Fibroblast of upper back skin (primary cell): Measurements from ENCODE around the gene ZNF444.
A peak's percentile ranks its signal among the peaks of the same experiment; 100 is the strongest.

ENCODE experiments used
- DNase-seq: peaks from one replicate; pipeline ENCODE4 v3.0.0-alpha.2; 2013

The ZNF444 gene

DNA sequence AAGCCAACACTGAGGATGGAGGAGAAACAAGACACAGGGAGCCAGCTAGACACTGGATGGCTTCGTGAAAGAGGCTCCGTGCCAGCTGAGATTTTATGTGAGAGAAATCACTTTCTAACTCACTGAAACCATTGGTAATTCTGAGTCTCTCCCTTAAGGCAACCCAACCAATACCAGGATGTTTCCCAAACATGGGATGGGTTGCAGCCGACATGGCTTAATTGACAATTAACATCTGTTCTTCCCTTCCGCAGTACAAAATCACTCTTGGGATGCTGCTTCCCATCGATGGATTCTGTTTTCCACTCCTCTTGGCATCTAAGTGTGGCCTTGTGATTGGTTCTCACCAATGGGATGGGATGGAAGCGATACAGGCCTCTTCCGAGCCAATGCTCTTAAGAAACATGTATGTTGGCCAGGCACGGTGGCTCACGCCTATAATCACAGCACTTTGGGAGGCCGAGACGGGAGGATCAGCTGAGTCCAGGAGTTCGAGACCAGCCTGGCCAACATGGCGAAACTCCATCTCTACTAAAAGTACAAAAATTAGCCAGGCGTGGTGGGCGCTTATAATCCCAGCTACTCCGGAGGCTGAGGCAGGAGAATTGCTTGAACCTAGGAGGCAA lies 17.7 kb upstream of the ZNF444 start:
- no peak for DNase-seq

- DNase-seq, result no peak
These were observed 16.5 kb upstream of the ZNF444 start for GRCh38 chr19:56124578-56124977.

- no peak for DNase-seq
These were observed 15.1 kb upstream of the ZNF444 start for GRCh38 chr19:56125806-56126590.

DNA sequence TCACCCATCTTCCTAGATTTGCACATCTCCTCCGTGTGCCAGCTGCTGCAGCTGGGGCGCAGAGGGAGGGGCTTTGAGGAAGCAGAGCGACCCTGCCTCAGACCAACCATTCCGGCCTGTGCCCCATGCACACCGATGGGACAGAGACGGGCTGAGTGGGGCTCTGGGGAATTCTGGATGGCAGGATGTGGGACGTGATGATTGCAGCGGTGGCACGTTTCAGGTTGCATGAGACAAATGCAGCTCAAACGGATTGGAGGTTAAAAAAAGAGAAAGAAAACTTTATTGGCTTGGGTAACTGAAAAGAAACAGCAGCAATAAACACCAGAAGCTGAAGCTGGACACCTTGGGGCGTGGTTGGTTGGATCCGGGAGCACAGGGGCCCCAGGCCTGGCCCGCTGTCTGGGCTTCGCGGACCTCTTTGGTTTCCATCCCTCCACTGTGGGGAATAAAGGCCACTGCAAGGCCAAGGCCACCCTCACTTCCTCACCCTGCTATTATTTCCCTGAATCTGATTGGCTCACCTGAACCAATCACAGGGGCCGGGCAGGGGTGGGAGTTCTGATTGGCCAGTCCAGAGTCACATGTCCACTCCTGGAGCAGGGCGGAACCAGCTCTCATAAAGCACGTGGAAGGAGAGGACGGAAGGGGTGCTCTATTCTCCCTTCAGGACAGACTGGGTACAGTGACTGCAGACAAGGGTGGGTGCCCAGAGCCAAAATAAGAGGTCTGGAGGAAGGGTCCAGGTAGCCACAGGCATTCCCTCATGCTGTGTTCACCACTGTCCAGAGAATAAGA lies 13.9 kb upstream of the ZNF444 start:
- DNase-seq, result no peak

GRCh38 chr19:56130006-56130405 lies 11.1 kb upstream of the ZNF444 start:
- no peak for DNase-seq

GRCh38 chr19:56131651-56132050 lies 9.4 kb upstream of the ZNF444 start:
- no peak for DNase-seq

GRCh38 chr19:56132316-56132822 lies 8.7 kb upstream of the ZNF444 start:
- peak; percentile 62 for DNase-seq

GRCh38 chr19:56133858-56134653 lies 7.0 kb upstream of the ZNF444 start:
- DNase-seq, result peak; percentile 48

DNA sequence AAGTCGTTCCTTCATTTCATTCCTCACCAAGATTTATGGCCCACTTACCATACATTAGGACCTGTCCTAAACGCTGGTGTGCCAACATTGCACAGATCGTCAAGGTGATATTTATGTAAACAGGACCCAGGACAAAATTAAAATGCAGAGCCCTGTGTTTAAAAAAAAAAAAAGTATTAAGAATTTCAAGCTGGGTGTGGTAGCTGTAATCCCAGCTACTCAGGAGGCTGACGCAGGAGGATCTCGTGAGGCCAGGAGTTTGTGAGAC lies 6.5 kb upstream of the ZNF444 start:
- no peak for DNase-seq

DNA sequence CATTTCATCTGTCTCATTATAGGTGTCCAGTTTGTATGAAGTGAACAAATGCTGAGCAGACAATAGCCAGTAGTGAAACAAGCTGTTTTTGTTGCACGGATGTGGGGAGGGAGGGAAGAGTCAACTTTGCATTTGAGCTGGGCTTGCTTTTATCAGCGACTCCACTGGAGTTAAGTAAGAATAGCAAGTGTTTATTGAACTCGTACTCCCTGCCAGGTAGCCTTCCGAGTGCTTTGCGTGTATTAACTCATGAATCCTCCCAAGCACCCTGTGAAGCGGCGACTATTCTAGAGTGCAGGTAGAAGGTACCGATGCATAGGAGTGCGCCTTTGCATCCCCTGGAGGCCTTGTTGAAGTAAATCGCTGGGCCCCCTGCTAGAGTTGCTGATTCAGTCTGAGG lies 4.7 kb upstream of the ZNF444 start:
- DNase-seq, result no peak

DNA sequence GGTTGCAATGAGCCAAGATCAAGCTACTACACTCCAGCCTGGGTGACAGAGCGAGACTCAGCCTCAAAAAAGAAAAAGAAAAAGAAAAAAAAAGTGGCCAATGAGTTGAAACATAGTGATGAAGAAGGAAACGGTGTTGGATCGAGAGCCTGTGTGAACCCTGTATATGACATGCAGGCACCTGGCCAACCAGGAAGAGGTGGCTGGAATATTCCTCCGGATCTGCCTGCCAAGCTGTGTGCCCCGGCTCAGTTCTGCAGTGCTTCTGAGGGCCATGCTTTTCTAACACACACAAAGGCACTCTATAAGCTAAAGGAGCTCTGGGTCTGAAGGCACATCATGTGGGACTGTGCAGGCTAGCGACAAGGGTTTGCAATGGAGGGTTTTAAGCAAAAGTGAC lies 3.7 kb upstream of the ZNF444 start:
- no peak for DNase-seq

DNA sequence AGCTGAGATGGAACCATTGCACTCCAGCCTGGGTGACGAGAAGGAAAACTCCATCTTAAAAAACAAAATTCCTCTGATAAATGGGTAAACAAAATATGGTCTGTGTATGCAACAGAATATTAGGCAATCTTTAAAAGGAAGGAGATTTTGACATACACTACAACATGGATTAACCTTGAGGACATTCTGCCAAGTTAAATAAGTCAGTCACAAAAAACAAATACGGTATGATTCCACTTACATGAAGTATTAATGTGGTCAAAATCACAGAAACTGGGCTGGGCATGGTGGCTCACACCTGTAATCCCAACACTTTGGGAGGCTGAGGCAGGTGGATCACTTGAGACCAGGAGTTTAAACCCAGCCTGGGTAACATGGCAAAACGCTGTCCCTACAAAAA lies 3.0 kb upstream of the ZNF444 start:
- no peak for DNase-seq

GRCh38 chr19:56139847-56140582 lies 1.1 kb upstream of the ZNF444 start:
- DNase-seq, result no peak

GRCh38 chr19:56141417-56141993 lies 418 bp downstream of the ZNF444 start:
- DNase-seq, result no peak

DNA sequence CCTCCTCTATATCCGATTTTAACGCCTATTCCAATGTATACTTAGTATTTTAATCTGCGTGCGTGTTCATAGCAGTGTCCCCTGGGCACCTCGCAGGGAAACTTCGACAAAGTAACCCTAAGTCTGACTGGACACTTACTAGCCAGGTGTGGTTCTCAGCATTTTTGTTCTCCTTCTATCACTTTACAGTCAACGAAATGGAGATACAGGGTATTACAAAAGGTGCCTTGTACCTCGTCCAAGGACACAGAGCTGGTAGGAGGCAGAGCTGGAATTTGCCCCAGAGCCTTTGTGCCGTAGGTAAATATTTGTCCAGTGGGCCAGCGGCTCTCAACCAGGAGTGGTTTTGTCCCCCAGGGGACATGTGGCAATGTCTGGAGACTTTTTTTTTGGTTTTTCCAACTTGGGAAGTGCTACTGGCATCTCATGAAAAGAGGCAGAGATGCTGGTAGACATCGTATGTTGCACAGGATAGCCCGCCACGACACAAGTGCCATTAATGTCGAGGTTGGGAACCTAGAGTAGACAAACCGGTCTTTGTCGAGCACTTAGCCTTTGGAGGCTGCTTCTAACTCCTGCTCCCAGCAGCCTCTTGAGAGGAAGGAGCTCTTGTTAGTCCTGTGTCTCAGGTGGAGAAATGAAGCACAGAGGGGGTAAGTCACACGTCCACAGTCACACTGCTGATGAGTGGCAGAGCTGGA lies 1.1 kb downstream of the ZNF444 start:
- DNase-seq, result no peak

DNA sequence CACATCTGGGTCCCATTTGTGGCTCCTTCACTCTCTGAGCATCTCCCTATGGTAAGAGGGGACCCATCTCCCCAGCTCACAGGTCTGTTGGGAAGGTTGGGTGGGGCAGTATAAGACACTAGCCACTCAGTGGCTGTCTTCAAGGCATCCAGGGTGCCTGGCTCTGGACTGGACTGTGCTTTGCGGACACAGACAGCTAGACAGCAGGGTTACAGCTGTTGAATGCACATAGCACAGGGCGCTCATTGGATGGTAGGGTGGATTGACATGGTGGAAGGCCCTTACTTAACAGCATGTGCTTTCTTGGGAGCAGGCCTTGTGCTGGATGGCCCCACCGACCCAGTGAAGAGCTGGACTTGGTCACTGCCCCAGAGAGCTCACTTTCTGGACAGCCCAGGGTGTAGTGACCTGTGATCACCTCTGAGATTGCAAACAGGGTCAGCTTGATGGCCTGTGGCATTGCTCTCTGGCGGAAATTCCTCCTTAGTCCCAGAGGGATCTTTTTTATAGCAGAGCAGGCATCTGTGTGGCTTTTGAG lies 1.9 kb downstream of the ZNF444 start:
- DNase-seq, result no peak

DNA sequence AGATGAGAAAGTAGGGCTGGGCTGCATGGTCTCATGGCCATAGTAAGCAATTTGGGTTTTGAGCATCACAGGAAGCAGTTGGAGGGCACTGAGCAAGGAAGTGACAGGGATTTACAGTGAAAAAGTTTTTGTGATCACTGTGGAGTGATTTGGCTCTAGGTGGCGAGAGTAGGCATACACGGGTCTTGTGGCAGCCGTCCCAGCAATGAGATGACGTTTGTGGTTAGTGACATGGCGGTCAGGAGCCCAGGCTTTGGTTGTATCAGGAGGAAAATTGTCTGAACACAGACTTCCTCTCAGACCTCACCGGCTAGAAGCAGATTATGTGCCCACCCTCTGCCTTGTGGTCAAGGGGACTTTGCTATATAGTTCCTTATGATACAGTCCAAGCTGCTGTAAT lies 3.3 kb downstream of the ZNF444 start:
- DNase-seq, result no peak

DNA sequence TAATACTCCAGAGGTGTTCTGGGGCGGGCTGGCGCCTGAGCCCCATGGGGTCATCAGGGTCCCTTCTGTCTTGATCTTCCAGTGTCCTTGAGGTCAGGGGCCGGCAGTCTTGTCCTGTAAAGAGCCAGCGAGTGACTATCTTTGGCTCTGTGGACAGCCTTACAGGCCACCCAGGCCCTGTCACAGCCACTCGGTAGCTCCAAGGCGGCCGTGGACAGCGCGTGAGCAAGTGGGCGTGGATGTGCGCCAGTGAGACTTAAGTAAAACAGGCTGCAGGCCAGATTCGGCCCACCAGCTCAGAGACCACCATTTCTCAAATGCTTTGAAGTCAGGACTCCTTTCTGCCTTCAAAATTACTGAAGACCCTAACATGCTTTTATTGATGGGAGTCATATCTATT lies 3.7 kb downstream of the ZNF444 start:
- no peak for DNase-seq

- DNase-seq, result no peak
These were observed 4.6 kb downstream of the ZNF444 start for GRCh38 chr19:56145698-56146097.

- no peak for DNase-seq
These were observed 5.8 kb downstream of the ZNF444 start for GRCh38 chr19:56146904-56147303.

GRCh38 chr19:56147307-56147706 lies 6.2 kb downstream of the ZNF444 start:
- no peak for DNase-seq
